IMR-90 (cell line): ENCODE measurements around the gene IL18R1. TPM values are rescaled to one million over a fixed set of nuclear protein-coding genes. Genes with fewer than 3 reads are reported as not detected.

Experiments
- ATAC-seq: fragments of 200-7000 bp; cut with Tn5 transposase; 2 replicates; pipeline ENCODE4 v1.9.1; 2020; ENCODE audit warnings: low read depth, mild to moderate bottlenecking, moderate library complexity
- BruUV-seq: library from RNA; stranded (reverse); fragments of 400-500 nt; replicated peaks from 2 replicates; lab custom pipeline; 2021; lab: Mats Ljungman, UMichigan
- CTCF ChIA-PET: fragments of 300-600 bp; formaldehyde crosslinking; extraction: SDS; loops from one replicate; lab custom pipeline; 2021; ENCODE audit warnings: antibody characterized with exemption; lab: Yijun Ruan, JAX
- POLR2A ChIA-PET: fragments of 300-600 bp; sonication (Branson Sonifier 250); formaldehyde crosslinking; loops from one replicate; lab custom pipeline; 2022; ENCODE audit warnings: antibody characterized with exemption; ENCODE audit not compliant: unreplicated experiment; lab: Charles Lee
- DNase-seq: peaks from one replicate; pipeline ENCODE4 v3.0.0; 2013
- H2AFZ ChIP-seq: replicated peaks from 2 replicates; pipeline ENCODE3; 2013; ENCODE audit warnings: low read length, mild to moderate bottlenecking; ENCODE audit not compliant: poor library complexity
- H2AK5ac ChIP-seq: 2 replicates; pipeline ENCODE4 v1.6.1; 2013; ENCODE audit warnings: low read depth, low read length, inconsistent platforms
- H2AK9ac ChIP-seq: replicated peaks from 2 replicates; pipeline ENCODE3; 2013; ENCODE audit warnings: mild to moderate bottlenecking, low read depth, low read length, moderate library complexity; ENCODE audit not compliant: poor library complexity
- H2BK120ac ChIP-seq: 2 replicates; pipeline ENCODE4 v1.6.1; 2013; ENCODE audit warnings: low read depth, low read length, inconsistent platforms
- H2BK15ac ChIP-seq: 3 replicates; pipeline ENCODE4 v1.6.1; 2013; ENCODE audit warnings: low read depth, low read length, inconsistent platforms
- H2BK20ac ChIP-seq: 2 replicates; pipeline ENCODE4 v1.6.1; 2013; ENCODE audit warnings: low read depth, mild to moderate bottlenecking, inconsistent platforms, low read length, moderate library complexity
- H2BK5ac ChIP-seq: 2 replicates; pipeline ENCODE4 v1.6.1; 2013; ENCODE audit warnings: mild to moderate bottlenecking, low read depth, low read length, inconsistent platforms; ENCODE audit not compliant: poor library complexity, severe bottlenecking
- H3K14ac ChIP-seq: replicated peaks from 2 replicates; pipeline ENCODE4 v1.6.1; 2013; ENCODE audit warnings: low read depth, low read length, inconsistent platforms
- H3K18ac ChIP-seq: 2 replicates; pipeline ENCODE4 v1.6.1; 2013; ENCODE audit warnings: low read depth, low read length, control low read depth
- H3K23ac ChIP-seq: 2 replicates; pipeline ENCODE4 v1.6.1; 2013; ENCODE audit warnings: low read depth, low read length, inconsistent platforms
- H3K27ac ChIP-seq: 2 replicates; pipeline ENCODE4 v1.5.1; 2013; ENCODE audit warnings: mild to moderate bottlenecking, control low read depth, low read length; ENCODE audit not compliant: insufficient read depth
- H3K27me3 ChIP-seq: 2 replicates; pipeline ENCODE4 v1.6.1; 2013; ENCODE audit warnings: low read length; ENCODE audit not compliant: control insufficient read depth, insufficient read depth
- H3K36me3 ChIP-seq: 2 replicates; pipeline ENCODE4 v1.6.1; 2013; ENCODE audit warnings: low read length, mixed read lengths; ENCODE audit not compliant: control insufficient read depth, insufficient read depth
- H3K4ac ChIP-seq: 2 replicates; pipeline ENCODE4 v1.6.1; 2013; ENCODE audit warnings: low read depth, low read length, inconsistent platforms
- H3K4me1 ChIP-seq: 2 replicates; pipeline ENCODE4 v1.6.1; 2013; ENCODE audit warnings: low read length, mixed read lengths; ENCODE audit not compliant: control insufficient read depth, insufficient read depth
- H3K4me2 ChIP-seq: 2 replicates; pipeline ENCODE4 v1.6.1; 2013; ENCODE audit warnings: low read depth, mild to moderate bottlenecking, control low read depth, low read length, moderate library complexity
- H3K4me3 ChIP-seq: 2 replicates; pipeline ENCODE4 v1.5.1; 2013; ENCODE audit warnings: low read depth, mild to moderate bottlenecking, control low read depth, low read length, moderate library complexity; ENCODE audit not compliant: insufficient read depth
- H3K56ac ChIP-seq: 2 replicates; pipeline ENCODE4 v1.6.1; 2013; ENCODE audit warnings: low read length, inconsistent platforms; ENCODE audit not compliant: insufficient read depth; ENCODE audit errors: extremely low read depth
- H3K79me1 ChIP-seq, 2 experiments: 2 replicates each; pipeline ENCODE4 v1.6.1; 2013; ENCODE audit warnings: low read length in 2 of 2, inconsistent platforms in 1 of 2, low read depth in 1 of 2
- H3K9ac ChIP-seq: 2 replicates; pipeline ENCODE4 v1.6.1; 2013; ENCODE audit warnings: low read depth, low read length, control low read depth
- H3K9me1 ChIP-seq: 2 replicates; pipeline ENCODE4 v1.6.1; 2013; ENCODE audit warnings: low read length, inconsistent platforms; ENCODE audit not compliant: insufficient read depth
- H3K9me3 ChIP-seq: 2 replicates; pipeline ENCODE4 v1.6.1; 2013; ENCODE audit warnings: low read length; ENCODE audit not compliant: control insufficient read depth, insufficient read depth
- H4K20me1 ChIP-seq: 2 replicates; pipeline ENCODE4 v1.6.1; 2013; ENCODE audit warnings: low read length, inconsistent platforms; ENCODE audit not compliant: insufficient read depth
- H4K5ac ChIP-seq: 2 replicates; pipeline ENCODE4 v1.6.1; 2013; ENCODE audit warnings: mild to moderate bottlenecking, low read depth, low read length, control low read depth
- H4K8ac ChIP-seq, 2 experiments: 2 replicates each; pipeline ENCODE4 v1.6.1; 2013; ENCODE audit warnings: low read depth in 2 of 2, low read length in 2 of 2, control low read depth in 1 of 2, inconsistent platforms in 1 of 2
- H4K91ac ChIP-seq: 2 replicates; pipeline ENCODE4 v1.6.1; 2013; ENCODE audit warnings: low read depth, low read length, inconsistent platforms; ENCODE audit not compliant: insufficient read depth
- CEBPB ChIP-seq: IDR thresholded peaks from 2 replicates; pipeline ENCODE4 v1.6.1; 2012; ENCODE audit warnings: low read depth, low read length, improper control_type of control experiment
- MAFK ChIP-seq: IDR thresholded peaks from 2 replicates; pipeline ENCODE4 v1.6.1; 2012; ENCODE audit warnings: low read depth, low read length, improper control_type of control experiment
- NFE2L2 ChIP-seq: fragments of 150-350 bp; IDR thresholded peaks from 2 replicates; pipeline ENCODE4 v1.6.1; 2016; ENCODE audit warnings: low read depth, mild to moderate bottlenecking, low read length
- POLR2A ChIP-seq: IDR thresholded peaks from 2 replicates; pipeline ENCODE4 v1.6.1; 2012; ENCODE audit warnings: mild to moderate bottlenecking, low read depth, low read length
- RAD21 ChIP-seq: IDR thresholded peaks from 2 replicates; pipeline ENCODE4 v1.6.1; 2012; ENCODE audit warnings: low read length, improper control_type of control experiment
- RCOR1 ChIP-seq: IDR thresholded peaks from 2 replicates; pipeline ENCODE4 v1.6.1; 2012; ENCODE audit warnings: mild to moderate bottlenecking, low read length, improper control_type of control experiment; ENCODE audit not compliant: insufficient replicate concordance
- WGBS, 2 experiments: methylation state at CpG; one replicate each; pipeline versions ENCODE4 v1.1.5 to v1.1.7; 2013; ENCODE audit warnings: missing lambda C conversion rate in 2 of 2; ENCODE audit not compliant: insufficient read length in 1 of 2; ENCODE audit errors: extremely low coverage in 2 of 2; 5-methylcytosine and 5-hydroxymethylcytosine counted together
- dilution Hi-C: fragments of 300-500 bp; cut with HindIII; formaldehyde crosslinking; loops from one replicate; pipeline ENCODE4 v1.14.3; 2018; ENCODE audit warnings: low sequenced_read_pairs; ENCODE audit not compliant: unreplicated experiment
- in situ Hi-C: fragments of 300-500 bp; cut with MboI; formaldehyde crosslinking; loops from 3 replicates; pipeline ENCODE4 v1.14.3; 2019; ENCODE audit warnings: low sequenced_read_pairs, inconsistent platforms, mixed read lengths
- intact Hi-C: fragments of 100-400 bp; cut with micrococcal nuclease; formaldehyde crosslinking; loops from 2 replicates; pipeline ENCODE4 v1.10.0; 2022
- polyA plus RNA-seq, 3 experiments: library from polyadenylated mRNA; depleted of rRNA; stranded (reverse); fragments of >200 nt; gene quantifications; 2 replicates each; pipeline ENCODE4 v1.2.3, GENCODE V29; 2012; ENCODE audit warnings: low replicate concordance in 1 of 3
- total RNA-seq: library from RNA; depleted of rRNA; stranded (reverse); fragments of >200 nt; gene quantifications from 2 replicates; pipeline ENCODE4 v1.2.3, GENCODE V29; 2012
- TF ChIP-seq, protein P1 (sequence below): fragments of 150-350 bp; IDR thresholded peaks from 2 replicates; pipeline ENCODE4 v1.6.1; 2016; ENCODE audit warnings: low read depth, mild to moderate bottlenecking, low read length, moderate library complexity, borderline replicate concordance

Gene IL18R1
- total and polyA plus RNA-seq, 2 of the 4 experiments (the other 2 are of a cell fraction): 0.18 to 0.24 TPM

DNA sequence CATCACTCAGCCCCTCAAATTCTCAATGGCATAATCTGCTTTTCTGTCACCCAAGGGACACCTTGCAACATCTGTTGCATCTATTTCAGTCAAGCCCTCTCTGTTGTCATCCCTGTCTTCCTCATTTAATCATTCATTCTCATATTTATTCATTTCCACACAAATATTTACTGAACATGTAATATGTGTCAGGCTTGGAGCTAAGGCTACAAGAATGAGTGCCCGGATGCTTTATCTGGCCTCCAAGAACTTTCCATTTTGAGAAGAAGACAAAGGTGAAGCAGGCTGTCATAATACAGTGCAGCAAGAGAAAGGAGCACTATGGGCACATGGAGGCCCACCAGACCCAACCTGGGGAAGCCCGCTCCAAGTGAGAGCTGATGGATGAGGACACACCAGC is 83.0 kb downstream of the IL18R1 start:
- intact Hi-C loops (no loop called here), dilution Hi-C loops (no loop called here), in situ Hi-C loops (no loop called here)
- no peak overlapping the region for H2BK120ac ChIP-seq
- H4K5ac ChIP-seq: no peak overlapping the region
- H2AFZ ChIP-seq: no peak overlapping the region
- no peak overlapping the region for H3K4ac ChIP-seq
- no peak overlapping the region for H2AK9ac ChIP-seq
- no peak overlapping the region for H2BK5ac ChIP-seq
- no peak overlapping the region for H3K56ac ChIP-seq
- H3K36me3 ChIP-seq: no peaks in the 10 kb centered on the region
- H3K14ac ChIP-seq: no peak overlapping the region
- no peak overlapping the region for H3K27ac ChIP-seq
- no peaks in the 10 kb centered on the region for H3K9me1 ChIP-seq
- no peak overlapping the region for H2BK20ac ChIP-seq
- H3K4me3 ChIP-seq: no peak overlapping the region
- no TSS peak for BruUV-seq
- no peaks in the 10 kb centered on the region; the same call in 1 of the 2 replicates for H3K27me3 ChIP-seq
- no peak for TF ChIP-seq RCOR1
- TF ChIP-seq POLR2A: no peak
- TF ChIP-seq, protein P1, sequence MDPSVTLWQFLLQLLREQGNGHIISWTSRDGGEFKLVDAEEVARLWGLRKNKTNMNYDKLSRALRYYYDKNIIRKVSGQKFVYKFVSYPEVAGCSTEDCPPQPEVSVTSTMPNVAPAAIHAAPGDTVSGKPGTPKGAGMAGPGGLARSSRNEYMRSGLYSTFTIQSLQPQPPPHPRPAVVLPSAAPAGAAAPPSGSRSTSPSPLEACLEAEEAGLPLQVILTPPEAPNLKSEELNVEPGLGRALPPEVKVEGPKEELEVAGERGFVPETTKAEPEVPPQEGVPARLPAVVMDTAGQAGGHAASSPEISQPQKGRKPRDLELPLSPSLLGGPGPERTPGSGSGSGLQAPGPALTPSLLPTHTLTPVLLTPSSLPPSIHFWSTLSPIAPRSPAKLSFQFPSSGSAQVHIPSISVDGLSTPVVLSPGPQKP: no peak
- no peak for TF ChIP-seq RAD21
- TF ChIP-seq NFE2L2: no peak
- TF ChIP-seq MAFK: no peak
- TF ChIP-seq CEBPB: no peak
- no peak overlapping the region for H4K91ac ChIP-seq
- no peak overlapping the region for H3K4me2 ChIP-seq
- no peak overlapping the region for H3K9ac ChIP-seq
- CTCF ChIA-PET: interaction anchor here (1.0 kb wide), 1 partner anchor 20 kb away, joined by 3 read pairs; no protein-coding TSS in a partner anchor
- no peak overlapping the region for H3K18ac ChIP-seq
- H2BK15ac ChIP-seq: no peak overlapping the region
- POLR2A ChIA-PET: no interaction called here
- H2AK5ac ChIP-seq: no peak overlapping the region
- WGBS, 2 experiments: no CpG with 5 or more reads among the region's 2 CpGs
- ATAC-seq (no peak), DNase-seq (no peak)
- H3K79me1 ChIP-seq: no peaks in the 10 kb centered on the region
- no peak overlapping the region for H4K8ac ChIP-seq
- H4K20me1 ChIP-seq: no peaks in the 10 kb centered on the region
- no peak overlapping the region for H3K23ac ChIP-seq
- 0 out of 2 replicates have a peak, but pooled peaks cover 2% of the 10 kb centered on the region for H3K4me1 ChIP-seq
- no peaks in the 10 kb centered on the region for H3K9me3 ChIP-seq
